Middle frontal gyrus (tissue), 1 donor: ENCODE results near the gene GRAMD2A.
A peak's percentile ranks its signal among the peaks of the same experiment; 100 is the strongest.

ENCODE experiments used
- DNase-seq: peaks from one replicate; pipeline ENCODE4 v3.0.0-alpha.2; 2015; ENCODE audit warnings: low spot score; ENCODE audit errors: extremely low spot score

The GRAMD2A gene

GRCh38 chr15:72197460-72198355 lies at the start of gene GRAMD2A:
Gene GRAMD2A (minus strand): TSS chr15:72197787.
- DNase-seq: no peak

GRCh38 chr15:72242775-72243370 lies 45.3 kb upstream of the GRAMD2A start:
- DNase-seq: no peak

GRCh38 chr15:72239652-72240051 lies 42.1 kb upstream of the GRAMD2A start:
- no peak for DNase-seq

- DNase-seq: no peak
Measured at GRCh38 chr15:72238586-72238985, 41.0 kb upstream of the GRAMD2A start.

GRCh38 chr15:72237853-72238224 lies 40.3 kb upstream of the GRAMD2A start:
- no peak for DNase-seq

GRCh38 chr15:72237029-72237852 lies 39.7 kb upstream of the GRAMD2A start:
- DNase-seq: no peak

- no peak for DNase-seq
Measured at GRCh38 chr15:72236381-72237003, 38.9 kb upstream of the GRAMD2A start.

GRCh38 chr15:72235298-72235697 lies 37.7 kb upstream of the GRAMD2A start:
- no peak for DNase-seq

- DNase-seq: no peak
Measured at GRCh38 chr15:72233769-72234168, 36.2 kb upstream of the GRAMD2A start.

GRCh38 chr15:72231833-72232478 lies 34.4 kb upstream of the GRAMD2A start:
- no peak for DNase-seq

- peak; percentile 78 for DNase-seq
Measured at GRCh38 chr15:72231066-72231832, 33.7 kb upstream of the GRAMD2A start, which contains the start of gene PKM. Gene PKM (minus strand): TSS chr15:72231190. CDS start chr15:72219097, 12,093 bp downstream.

- DNase-seq: peak; percentile 58
Measured at GRCh38 chr15:72230197-72231065, 32.8 kb upstream of the GRAMD2A start.

- DNase-seq: no peak
Measured at GRCh38 chr15:72229947-72230196, 32.3 kb upstream of the GRAMD2A start.

GRCh38 chr15:72229076-72229946 lies 31.7 kb upstream of the GRAMD2A start:
- no peak for DNase-seq

- no peak for DNase-seq
Measured at GRCh38 chr15:72227720-72228119, 30.1 kb upstream of the GRAMD2A start.

GRCh38 chr15:72227192-72227586 lies 29.6 kb upstream of the GRAMD2A start:
- no peak for DNase-seq

- DNase-seq: no peak
Measured at GRCh38 chr15:72223278-72223677, 25.7 kb upstream of the GRAMD2A start.

- DNase-seq: no peak
Measured at GRCh38 chr15:72222393-72222792, 24.8 kb upstream of the GRAMD2A start.
